Measurements from ENCODE around the gene TPCN1.

The TPCN1 gene

DNA sequence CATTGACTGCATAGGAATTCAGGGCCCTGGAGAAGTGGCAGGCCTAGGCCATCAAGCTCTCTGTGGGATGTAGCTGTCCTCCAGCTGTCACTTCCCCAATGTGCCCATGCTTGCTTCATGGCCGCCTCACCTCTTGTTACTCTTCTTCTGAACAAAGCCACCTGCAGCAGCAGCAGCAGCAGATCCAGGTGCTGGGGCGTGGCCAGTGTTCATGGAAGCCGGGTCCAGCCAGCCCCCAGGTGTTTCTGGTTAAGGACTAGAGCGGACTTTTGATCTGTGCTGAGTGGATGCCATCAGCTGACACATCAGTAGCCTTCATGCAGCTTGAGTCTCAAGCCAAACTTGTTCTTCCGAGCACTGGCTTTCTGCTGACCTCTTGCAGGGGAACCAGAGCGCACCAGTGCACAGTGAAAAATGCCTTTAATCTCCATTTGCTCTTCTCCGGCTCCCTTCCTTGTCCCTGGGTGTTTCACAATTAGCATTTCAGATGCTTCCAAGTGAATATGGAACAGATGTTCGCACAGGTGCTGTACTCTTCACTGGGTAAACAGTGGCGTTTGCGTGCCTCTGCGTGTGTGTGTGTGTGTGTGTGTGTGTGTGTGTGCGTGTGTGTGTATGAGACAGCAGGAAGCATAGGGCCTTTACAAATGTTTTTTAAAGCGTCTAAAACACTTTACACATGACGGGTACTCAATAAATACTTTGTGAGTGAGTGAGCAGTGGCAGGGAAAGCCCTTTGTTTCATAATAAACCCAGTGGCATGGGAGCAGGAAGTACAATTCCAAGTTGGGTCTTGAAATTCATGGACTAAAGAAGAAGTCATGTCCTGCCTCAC, 20.1 kb downstream of the TPCN1 start:
- H3K4me3 ChIP-seq (ENCODE audit: control insufficient read depth, low read depth, low read length) = no peak overlapping the region
- DNase-seq (ENCODE audit: low read depth) = peak; percentile 99
- TF ChIP-seq CTCF (IDR thresholded peaks at IDR 0.05; ENCODE audit: control insufficient read depth, insufficient read depth, low read depth, low read length, missing control alignments) = no peak

GRCh38 chr12:113242026-113242418, 20.8 kb downstream of the TPCN1 start:
- peak; percentile 82 for DNase-seq (ENCODE audit: low read depth)

DNA sequence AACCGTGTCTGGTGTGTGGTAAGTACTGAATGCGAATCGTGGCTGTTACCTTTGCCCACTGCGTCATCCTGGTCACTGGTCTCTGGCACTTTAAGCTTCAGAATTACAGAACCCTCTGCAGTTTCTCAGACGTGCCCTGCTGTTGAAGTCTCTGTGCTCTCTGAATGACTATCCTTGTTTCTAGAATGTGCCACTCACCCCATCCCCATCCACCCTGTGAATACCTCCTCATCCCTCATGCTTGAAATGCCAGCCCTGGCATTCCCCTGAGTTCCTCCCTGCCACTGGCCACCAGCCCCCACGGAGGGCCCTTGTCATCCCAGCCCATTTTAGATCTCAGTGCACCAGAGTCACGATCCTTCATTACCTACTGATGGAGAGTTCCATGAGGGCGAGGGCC, 21.3 kb downstream of the TPCN1 start:
- no peak for DNase-seq (ENCODE audit: low read depth)
- no peak for TF ChIP-seq CTCF (IDR thresholded peaks at IDR 0.05; ENCODE audit: control insufficient read depth, insufficient read depth, low read depth, low read length, missing control alignments)
- no peak overlapping the region for H3K4me3 ChIP-seq (ENCODE audit: control insufficient read depth, low read depth, low read length)

More at GRCh38 chr12:113242026-113242418, 20.8 kb downstream of the TPCN1 start:
- no peak overlapping the region for H3K4me3 ChIP-seq (ENCODE audit: control insufficient read depth, low read depth, low read length)
- no peak for TF ChIP-seq CTCF (IDR thresholded peaks at IDR 0.05; ENCODE audit: control insufficient read depth, insufficient read depth, low read depth, low read length, missing control alignments)

GRCh38 chr12:113244047-113244460, 22.8 kb downstream of the TPCN1 start:
- DNase-seq (ENCODE audit: low read depth) = no peak
- no peak for TF ChIP-seq CTCF (IDR thresholded peaks at IDR 0.05; ENCODE audit: control insufficient read depth, insufficient read depth, low read depth, low read length, missing control alignments)
- H3K4me3 ChIP-seq (ENCODE audit: control insufficient read depth, low read depth, low read length) = no peak overlapping the region

GRCh38 chr12:113244478-113244958, 23.3 kb downstream of the TPCN1 start:
- H3K4me3 ChIP-seq (ENCODE audit: control insufficient read depth, low read depth, low read length) = no peak overlapping the region
- DNase-seq (ENCODE audit: low read depth) = no peak
- no peak for TF ChIP-seq CTCF (IDR thresholded peaks at IDR 0.05; ENCODE audit: control insufficient read depth, insufficient read depth, low read depth, low read length, missing control alignments)

- no peak overlapping the region for H3K4me3 ChIP-seq (ENCODE audit: control insufficient read depth, low read depth, low read length)
- TF ChIP-seq CTCF (IDR thresholded peaks at IDR 0.05; ENCODE audit: control insufficient read depth, insufficient read depth, low read depth, low read length, missing control alignments) = no peak
- DNase-seq (ENCODE audit: low read depth) = peak; percentile 69
These were observed 24.6 kb downstream of the TPCN1 start for GRCh38 chr12:113245695-113246477.
